Anterior cingulate cortex (tissue), 58 donors: ENCODE measurements around the gene ABCB6.
A peak's percentile ranks its signal among the peaks of the same experiment; 100 is the strongest.
"Not testable (repeated sequence)": the region's sequence is repeated elsewhere in the genome, so short reads cannot be mapped to it uniquely, and the experiment has no call there.

Experiments
- DNase-seq, 58 donors: peaks; one replicate each; lab custom pipeline; 2025; lab: John Stamatoyannopoulos, UW

Gene ABCB6

GRCh38 chr2:219215871-219216534 lies 2.8 kb downstream of the ABCB6 start:
- no peak for DNase-seq

GRCh38 chr2:219214786-219215185 lies 4.0 kb downstream of the ABCB6 start:
- no peak for DNase-seq

GRCh38 chr2:219214141-219214540 lies 4.6 kb downstream of the ABCB6 start:
- no peak for DNase-seq

GRCh38 chr2:219213486-219214071 lies 5.2 kb downstream of the ABCB6 start:
- DNase-seq = no peak

GRCh38 chr2:219213026-219213415 lies 5.7 kb downstream of the ABCB6 start:
- DNase-seq = no peak

GRCh38 chr2:219210886-219211362 lies 7.8 kb downstream of the ABCB6 start:
- DNase-seq = no peak

- no peak for DNase-seq
Observed at GRCh38 chr2:219210196-219210885, 8.4 kb downstream of the ABCB6 start.

- no peak for DNase-seq
Observed at GRCh38 chr2:219209236-219210195, 9.2 kb downstream of the ABCB6 start.

- DNase-seq = peak in 1 of 58 donors; percentile 29
Observed at GRCh38 chr2:219207884-219208740, 10.6 kb downstream of the ABCB6 start.

- DNase-seq = peak in 3 of 58 donors; percentile 51 to 72 (median 51)
Observed at GRCh38 chr2:219207134-219207883, 11.4 kb downstream of the ABCB6 start.

GRCh38 chr2:219206328-219207133 lies 12.2 kb downstream of the ABCB6 start, which contains the start of gene ZFAND2B:
TSS of gene ZFAND2B (plus strand) at chr2:219206782. CDS start at chr2:219206988, 206 bp downstream.
- DNase-seq = peak; percentile 71 to 96 (median 92)

GRCh38 chr2:219205981-219206327 lies 12.8 kb downstream of the ABCB6 start:
- DNase-seq = no peak

- DNase-seq = no peak
Observed at GRCh38 chr2:219205165-219205538, 13.6 kb downstream of the ABCB6 start.

GRCh38 chr2:219204425-219205164 lies 14.2 kb downstream of the ABCB6 start:
- DNase-seq = no peak

GRCh38 chr2:219201331-219201730 lies 17.4 kb downstream of the ABCB6 start:
- DNase-seq = not testable (repeated sequence)

- peak in 5 of 58 donors; percentile 10 to 29 (median 28) for DNase-seq
Observed at GRCh38 chr2:219200502-219201326, 18.0 kb downstream of the ABCB6 start.
